SK-N-MC (cell line): Measurements from ENCODE around the gene ARHGEF37.

Experiments
- EZH2 ChIP-seq: fragments of 200-600 bp; sonication (generic); IDR thresholded peaks from one replicate; pipeline ENCODE4 v1.6.1; 2017; ENCODE audit warnings: antibody characterized with exemption
- FOXP2 ChIP-seq: optimal IDR thresholded peaks from 2 replicates; pipeline ENCODE3; 2011; ENCODE audit warnings: mild to moderate bottlenecking, moderate library complexity; ENCODE audit not compliant: insufficient read depth; ENCODE audit errors: extremely low read length, control extremely low read depth
- POLR2AphosphoS5 ChIP-seq: IDR thresholded peaks from 2 replicates; pipeline ENCODE4 v1.6.1; 2012; ENCODE audit warnings: mild to moderate bottlenecking, low read depth, low read length, borderline replicate concordance

- no peak for TF ChIP-seq POLR2AphosphoS5
- no peak for TF ChIP-seq FOXP2
- no peak for TF ChIP-seq EZH2
Measured at GRCh38 chr5:149667084-149667828, 86.0 kb downstream of the ARHGEF37 start.
